HepG2 (cell line): ENCODE measurements around the gene ATP6V0A1.

Experiments used
- FOSL2 ChIP-seq: sonication (generic); formaldehyde crosslinking; IDR thresholded peaks from 2 replicates; pipeline ENCODE4 v1.4.0; 2020; ENCODE audit warnings: missing genetic modification reagents
- GLI4 ChIP-seq: sonication (generic); formaldehyde crosslinking; IDR thresholded peaks from 2 replicates; pipeline ENCODE4 v1.5.1; 2020; ENCODE audit warnings: missing genetic modification reagents, mild to moderate bottlenecking, moderate library complexity, borderline replicate concordance
- NFIB ChIP-seq: sonication (generic); formaldehyde crosslinking; IDR thresholded peaks from 2 replicates; pipeline ENCODE4 v1.9.0; 2021; ENCODE audit warnings: missing genetic modification reagents, mild to moderate bottlenecking, borderline replicate concordance
- SYNCRIP ChIP-seq: fragments of 200-400 bp; formaldehyde crosslinking; IDR thresholded peaks from 2 replicates; pipeline ENCODE4 v1.6.1; 2018; ENCODE audit warnings: mild to moderate bottlenecking, low read depth, low read length; ENCODE audit not compliant: insufficient read depth
- TBX3 ChIP-seq: fragments of 450-650 bp; IDR thresholded peaks from 2 replicates; pipeline ENCODE4 v1.6.1; 2017; ENCODE audit warnings: antibody characterized with exemption, mild to moderate bottlenecking, inconsistent platforms, borderline replicate concordance
- ZEB1 ChIP-seq: IDR thresholded peaks from 2 replicates; pipeline ENCODE4 v1.6.1; 2012; ENCODE audit warnings: mild to moderate bottlenecking, low read depth, inconsistent platforms; ENCODE audit not compliant: insufficient replicate concordance
- ZNF3 ChIP-seq: IDR thresholded peaks from 2 replicates; pipeline ENCODE4 v1.7.0; 2017; ENCODE audit warnings: inconsistent platforms
- ZNF501 ChIP-seq: sonication (generic); formaldehyde crosslinking; IDR thresholded peaks from 2 replicates; pipeline ENCODE4 v1.5.1; 2020; ENCODE audit warnings: mild to moderate bottlenecking, moderate library complexity, missing genetic modification reagents
- ZNF558 ChIP-seq: sonication (generic); formaldehyde crosslinking; IDR thresholded peaks from 2 replicates; pipeline ENCODE4 v1.9.0; 2022; ENCODE audit warnings: mild to moderate bottlenecking, missing genetic modification reagents, borderline replicate concordance
- ZNF761 ChIP-seq: sonication (generic); formaldehyde crosslinking; conservative IDR thresholded peaks from 2 replicates; pipeline ENCODE4 v1.4.0; 2020; ENCODE audit warnings: mild to moderate bottlenecking, missing genetic modification reagents
- TF ChIP-seq, protein P1 (sequence below): sonication (generic); formaldehyde crosslinking; IDR thresholded peaks from 2 replicates; pipeline ENCODE4 v1.4.0; 2020; ENCODE audit warnings: missing genetic modification reagents
- TF ChIP-seq, protein P2 (sequence below): sonication (generic); formaldehyde crosslinking; IDR thresholded peaks from 2 replicates; pipeline ENCODE4 v1.5.0; 2020; ENCODE audit warnings: missing genetic modification reagents
- TF ChIP-seq, protein P3 (sequence below): sonication (generic); formaldehyde crosslinking; IDR thresholded peaks from 2 replicates; pipeline ENCODE4 v1.5.0; 2020; ENCODE audit warnings: mild to moderate bottlenecking, missing genetic modification reagents, moderate library complexity

DNA sequence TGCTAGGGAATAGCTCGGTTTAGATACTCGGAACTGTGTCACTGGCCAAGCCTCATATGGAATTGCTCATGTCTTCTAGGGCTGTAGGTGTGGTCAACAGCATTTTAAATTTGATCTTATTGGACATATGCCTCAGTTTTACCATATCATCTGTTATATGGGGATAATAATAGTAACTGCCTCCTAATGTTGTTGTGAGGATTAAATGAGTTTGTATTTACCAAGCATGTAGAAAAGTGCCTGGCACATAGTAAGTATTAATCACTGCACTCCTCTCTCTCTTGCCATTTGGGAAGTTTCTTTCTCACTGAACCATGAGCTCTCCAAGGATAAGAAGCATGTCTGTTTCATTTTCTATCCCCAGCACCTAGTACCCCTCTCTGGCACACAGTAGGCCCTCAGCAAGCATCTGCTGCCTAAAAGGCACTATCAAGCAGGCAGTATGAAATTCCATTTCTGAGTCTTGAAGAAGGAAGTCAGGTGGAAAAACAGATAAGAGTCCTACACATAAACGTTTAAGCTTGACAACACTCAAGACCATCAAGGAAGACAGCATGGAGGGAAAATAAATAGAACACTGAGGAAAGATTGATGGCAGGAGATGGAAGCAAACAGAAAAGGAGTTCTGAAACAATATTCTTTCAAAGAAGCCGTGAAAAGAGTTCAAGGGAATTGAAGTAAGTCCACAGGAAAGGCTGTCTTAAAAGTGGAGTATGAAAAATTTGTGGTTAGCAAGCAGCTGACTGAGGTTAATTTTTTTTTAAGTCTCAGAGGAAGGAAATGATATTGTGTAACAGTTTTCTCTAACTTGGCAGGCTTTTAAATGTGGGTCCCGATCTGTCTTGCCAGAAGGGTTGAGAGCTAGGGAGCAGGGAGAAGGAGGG, 2.2 kb upstream of the ATP6V0A1 start:
- TF ChIP-seq, protein P1, sequence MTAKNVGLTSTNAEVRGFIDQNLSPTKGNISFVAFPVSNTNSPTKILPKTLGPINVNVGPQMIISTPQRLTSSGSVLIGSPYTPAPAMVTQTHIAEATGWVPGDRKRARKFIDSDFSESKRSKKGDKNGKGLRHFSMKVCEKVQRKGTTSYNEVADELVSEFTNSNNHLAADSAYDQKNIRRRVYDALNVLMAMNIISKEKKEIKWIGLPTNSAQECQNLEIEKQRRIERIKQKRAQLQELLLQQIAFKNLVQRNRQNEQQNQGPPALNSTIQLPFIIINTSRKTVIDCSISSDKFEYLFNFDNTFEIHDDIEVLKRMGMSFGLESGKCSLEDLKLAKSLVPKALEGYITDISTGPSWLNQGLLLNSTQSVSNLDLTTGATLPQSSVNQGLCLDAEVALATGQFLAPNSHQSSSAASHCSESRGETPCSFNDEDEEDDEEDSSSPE (CRISPR knock-in tag): no peak
- TF ChIP-seq, protein P2, sequence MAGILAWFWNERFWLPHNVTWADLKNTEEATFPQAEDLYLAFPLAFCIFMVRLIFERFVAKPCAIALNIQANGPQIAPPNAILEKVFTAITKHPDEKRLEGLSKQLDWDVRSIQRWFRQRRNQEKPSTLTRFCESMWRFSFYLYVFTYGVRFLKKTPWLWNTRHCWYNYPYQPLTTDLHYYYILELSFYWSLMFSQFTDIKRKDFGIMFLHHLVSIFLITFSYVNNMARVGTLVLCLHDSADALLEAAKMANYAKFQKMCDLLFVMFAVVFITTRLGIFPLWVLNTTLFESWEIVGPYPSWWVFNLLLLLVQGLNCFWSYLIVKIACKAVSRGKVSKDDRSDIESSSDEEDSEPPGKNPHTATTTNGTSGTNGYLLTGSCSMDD (CRISPR knock-in tag): no peak
- TF ChIP-seq TBX3 (no peak), SYNCRIP (no peak), ZEB1 (no peak), FOSL2 (CRISPR knock-in tag) (no peak), ZNF558 (CRISPR knock-in tag) (no peak), ZNF761 (CRISPR knock-in tag) (no peak), ZNF501 (CRISPR knock-in tag) (no peak), NFIB (CRISPR knock-in tag) (no peak), ZNF3 (CRISPR knock-in tag) (no peak), GLI4 (no peak)
- TF ChIP-seq, protein P3, sequence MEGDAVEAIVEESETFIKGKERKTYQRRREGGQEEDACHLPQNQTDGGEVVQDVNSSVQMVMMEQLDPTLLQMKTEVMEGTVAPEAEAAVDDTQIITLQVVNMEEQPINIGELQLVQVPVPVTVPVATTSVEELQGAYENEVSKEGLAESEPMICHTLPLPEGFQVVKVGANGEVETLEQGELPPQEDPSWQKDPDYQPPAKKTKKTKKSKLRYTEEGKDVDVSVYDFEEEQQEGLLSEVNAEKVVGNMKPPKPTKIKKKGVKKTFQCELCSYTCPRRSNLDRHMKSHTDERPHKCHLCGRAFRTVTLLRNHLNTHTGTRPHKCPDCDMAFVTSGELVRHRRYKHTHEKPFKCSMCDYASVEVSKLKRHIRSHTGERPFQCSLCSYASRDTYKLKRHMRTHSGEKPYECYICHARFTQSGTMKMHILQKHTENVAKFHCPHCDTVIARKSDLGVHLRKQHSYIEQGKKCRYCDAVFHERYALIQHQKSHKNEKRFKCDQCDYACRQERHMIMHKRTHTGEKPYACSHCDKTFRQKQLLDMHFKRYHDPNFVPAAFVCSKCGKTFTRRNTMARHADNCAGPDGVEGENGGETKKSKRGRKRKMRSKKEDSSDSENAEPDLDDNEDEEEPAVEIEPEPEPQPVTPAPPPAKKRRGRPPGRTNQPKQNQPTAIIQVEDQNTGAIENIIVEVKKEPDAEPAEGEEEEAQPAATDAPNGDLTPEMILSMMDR (CRISPR knock-in tag): no peak
